ENCODE results near the gene TRPM2.
"Not testable (repeated sequence)": the region's sequence is repeated elsewhere in the genome, so short reads cannot be mapped to it uniquely, and the experiment has no call there.

Gene TRPM2

DNA sequence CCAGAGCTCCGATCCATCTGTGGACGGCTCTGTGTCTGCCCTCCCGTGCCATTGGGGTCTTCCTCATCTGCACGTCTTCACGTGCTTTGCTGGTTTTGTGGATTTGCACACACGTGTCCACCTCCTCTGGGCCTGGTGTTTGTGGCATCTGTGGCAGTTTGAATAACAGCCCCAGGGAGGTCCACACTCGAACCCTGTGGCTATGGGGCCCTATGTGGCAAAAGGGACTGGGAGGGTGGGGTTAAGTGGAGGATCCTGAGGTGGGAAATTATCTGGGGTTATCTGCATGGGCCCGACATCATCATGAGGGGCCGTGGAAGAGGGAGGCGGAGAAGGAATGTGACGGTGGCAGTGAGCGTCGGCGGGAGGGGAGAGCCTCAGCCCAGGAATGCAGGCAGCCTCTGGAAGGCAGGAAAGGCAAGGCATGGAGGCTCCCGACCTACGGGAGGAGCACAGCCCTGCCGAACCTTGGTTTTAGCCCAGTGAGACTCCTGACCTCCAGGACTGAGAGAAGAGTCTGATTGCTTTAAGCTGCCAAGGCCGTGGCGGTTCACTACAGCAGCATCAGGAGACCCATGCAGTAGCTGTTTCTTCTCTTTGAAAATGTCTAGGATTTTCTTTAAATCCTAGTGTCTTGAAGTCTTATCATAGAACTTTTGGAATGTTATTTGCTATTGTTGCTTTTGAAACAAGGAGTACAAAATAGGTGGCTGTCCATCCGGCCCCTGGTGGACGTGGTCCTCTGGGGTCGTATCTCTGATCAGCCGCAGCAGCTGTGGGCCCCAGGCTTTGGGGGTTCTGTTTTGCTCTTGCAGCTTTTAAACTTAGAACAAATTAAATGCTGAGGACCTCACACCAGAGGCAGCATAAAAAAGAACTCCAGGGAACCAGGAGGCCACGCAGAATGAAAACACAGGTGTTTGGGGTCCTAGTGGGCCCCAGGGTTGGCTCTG is 61.9 kb downstream of the TRPM2 start:
- no peak for DNase-seq (ENCODE audit: low read depth in 2 of 2)

- no peak for DNase-seq (ENCODE audit: low read depth in 2 of 2)
Measured at GRCh38 chr21:44416193-44416592, 62.8 kb downstream of the TRPM2 start.

DNA sequence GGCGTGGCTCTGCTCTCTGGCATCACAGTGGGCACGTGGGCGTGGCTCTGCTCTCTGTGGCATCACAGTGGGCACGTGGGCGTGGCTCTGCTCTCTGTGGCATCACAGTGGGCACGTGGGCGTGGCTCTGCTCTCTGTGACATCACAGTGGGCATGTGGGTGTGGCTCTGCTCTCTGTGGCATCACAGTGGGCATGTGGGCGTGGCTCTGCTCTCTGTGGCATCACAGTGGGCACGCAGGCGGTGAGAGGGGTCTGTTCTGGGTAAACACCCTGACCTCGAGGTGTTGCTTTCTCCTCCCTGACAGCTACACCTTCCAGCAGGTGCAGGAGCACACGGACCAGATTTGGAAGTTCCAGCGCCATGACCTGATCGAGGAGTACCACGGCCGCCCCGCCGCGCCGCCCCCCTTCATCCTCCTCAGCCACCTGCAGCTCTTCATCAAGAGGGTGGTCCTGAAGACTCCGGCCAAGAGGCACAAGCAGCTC is 64.2 kb downstream of the TRPM2 start:
- not testable (repeated sequence) for DNase-seq (ENCODE audit: low read depth in 2 of 2)

DNA sequence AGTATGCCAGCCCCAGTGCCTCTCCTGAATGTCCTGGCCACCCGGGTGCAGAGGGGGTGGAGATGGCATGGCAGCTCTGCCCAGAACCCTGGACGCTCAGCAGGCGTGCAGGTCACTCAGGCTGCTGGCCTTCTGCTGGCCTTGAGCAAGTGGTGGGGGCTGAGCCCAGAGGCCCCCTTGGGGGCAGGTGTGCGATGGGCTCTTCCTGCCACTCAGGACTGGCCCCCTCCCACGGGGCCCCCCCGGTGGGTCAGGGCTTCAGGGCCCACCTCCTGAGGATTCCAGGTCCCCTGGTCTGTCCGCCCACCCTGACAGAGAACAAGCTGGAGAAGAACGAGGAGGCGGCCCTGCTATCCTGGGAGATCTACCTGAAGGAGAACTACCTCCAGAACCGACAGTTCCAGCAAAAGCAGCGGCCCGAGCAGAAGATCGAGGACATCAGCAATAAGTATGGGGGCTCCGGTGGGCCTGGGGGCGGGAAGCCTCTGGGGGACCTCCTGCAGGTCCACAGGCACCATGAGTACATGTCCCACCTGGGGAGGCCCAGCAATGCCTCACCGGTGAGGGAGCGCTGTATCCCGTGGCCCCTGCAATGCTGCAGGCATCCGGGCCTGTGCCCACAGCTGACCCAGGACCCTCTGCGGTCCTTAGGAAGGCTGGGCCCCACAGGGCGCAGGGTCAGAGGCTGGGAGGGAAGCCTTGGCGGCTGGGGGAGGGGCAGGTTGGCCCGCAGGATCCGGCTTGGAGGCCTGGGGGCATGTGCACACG is 64.9 kb downstream of the TRPM2 start:
- no peak for DNase-seq (ENCODE audit: low read depth in 2 of 2)

DNA sequence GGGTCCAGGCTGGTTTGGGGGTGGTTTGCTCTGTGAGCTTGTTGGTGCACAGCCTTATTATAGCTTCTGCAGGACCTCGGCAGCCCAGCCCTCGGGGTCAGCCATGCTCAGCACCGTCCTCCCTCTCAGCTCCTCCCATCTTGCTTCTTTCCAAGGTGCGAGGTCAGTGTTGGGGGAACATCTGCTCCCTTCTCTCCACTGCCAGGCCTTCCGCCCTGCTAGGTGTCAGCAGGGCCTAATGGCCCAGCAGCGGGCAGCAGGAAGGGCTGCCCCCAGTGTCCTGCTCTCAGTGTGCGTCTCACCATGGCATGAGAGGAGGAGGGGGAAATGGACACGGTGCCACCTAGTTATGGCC is 65.4 kb downstream of the TRPM2 start:
- no peak for DNase-seq (ENCODE audit: low read depth in 2 of 2)

- no peak for DNase-seq (ENCODE audit: low read depth in 2 of 2)
Measured at GRCh38 chr21:44419679-44420078, 66.3 kb downstream of the TRPM2 start.

DNA sequence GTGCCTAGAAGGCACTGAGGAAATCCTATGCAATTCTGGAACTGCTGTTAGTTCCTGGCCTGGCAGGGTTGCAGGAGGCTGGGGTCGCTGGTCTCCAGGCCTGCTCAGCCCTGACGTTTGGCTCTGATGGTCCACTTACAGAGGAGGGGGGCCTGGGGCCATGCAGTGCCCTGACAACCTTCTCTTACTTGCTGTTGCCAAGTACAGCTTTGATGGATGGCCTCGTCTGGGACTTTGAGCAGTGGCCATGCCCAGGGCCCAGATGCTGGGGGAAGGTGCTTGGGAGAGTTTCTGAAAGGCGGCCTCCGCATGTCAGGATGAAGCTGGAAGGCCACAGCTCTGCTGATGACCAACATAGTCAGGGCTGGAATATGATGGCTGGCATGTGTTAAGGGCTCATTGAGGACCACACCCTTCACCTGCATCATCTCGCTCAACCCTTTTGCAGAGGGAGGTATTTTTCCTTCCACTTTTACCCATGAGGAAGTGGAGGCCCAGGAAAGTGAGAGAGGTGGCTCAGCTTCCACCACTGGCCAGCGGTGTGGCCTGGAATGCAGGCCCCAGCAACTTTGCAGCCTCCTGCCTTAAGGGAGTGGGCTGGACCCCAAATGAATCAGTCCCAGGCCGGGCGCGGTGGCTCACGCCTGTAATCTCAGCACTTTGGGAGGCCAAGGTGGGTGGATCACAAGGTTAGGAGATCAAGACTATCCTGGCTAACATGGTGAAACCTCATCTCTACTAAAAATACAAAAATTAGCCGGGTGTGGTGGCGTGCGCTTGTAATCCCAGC is 67.2 kb downstream of the TRPM2 start:
- DNase-seq (ENCODE audit: low read depth in 2 of 2) = no peak

GRCh38 chr21:44421901-44422840 is 68.8 kb downstream of the TRPM2 start:
- no peak for DNase-seq (ENCODE audit: low read depth in 2 of 2)

DNA sequence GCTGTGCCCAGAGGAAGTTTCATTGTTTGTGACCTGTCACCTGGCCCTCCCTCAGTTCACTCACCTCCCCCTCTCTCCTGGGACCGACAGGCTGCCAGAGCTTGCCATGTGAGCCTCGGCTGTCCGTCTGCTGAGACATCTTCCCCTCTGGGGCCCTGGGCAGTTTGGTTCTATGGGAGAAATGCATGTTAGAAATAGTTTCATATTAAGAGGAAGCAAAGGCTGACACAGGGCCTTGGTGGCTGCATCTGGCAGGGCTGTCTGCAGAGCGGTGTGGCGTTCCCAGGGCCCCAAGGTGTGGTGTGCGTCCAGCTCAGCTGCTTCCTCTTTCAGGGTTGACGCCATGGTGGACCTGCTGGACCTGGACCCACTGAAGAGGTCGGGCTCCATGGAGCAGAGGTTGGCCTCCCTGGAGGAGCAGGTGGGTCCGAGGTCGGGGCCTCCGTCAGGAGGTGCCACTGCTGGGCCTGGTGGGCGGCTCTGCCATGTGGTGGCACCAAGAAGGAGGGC is 69.9 kb downstream of the TRPM2 start:
- no peak for DNase-seq (ENCODE audit: low read depth in 2 of 2)

DNA sequence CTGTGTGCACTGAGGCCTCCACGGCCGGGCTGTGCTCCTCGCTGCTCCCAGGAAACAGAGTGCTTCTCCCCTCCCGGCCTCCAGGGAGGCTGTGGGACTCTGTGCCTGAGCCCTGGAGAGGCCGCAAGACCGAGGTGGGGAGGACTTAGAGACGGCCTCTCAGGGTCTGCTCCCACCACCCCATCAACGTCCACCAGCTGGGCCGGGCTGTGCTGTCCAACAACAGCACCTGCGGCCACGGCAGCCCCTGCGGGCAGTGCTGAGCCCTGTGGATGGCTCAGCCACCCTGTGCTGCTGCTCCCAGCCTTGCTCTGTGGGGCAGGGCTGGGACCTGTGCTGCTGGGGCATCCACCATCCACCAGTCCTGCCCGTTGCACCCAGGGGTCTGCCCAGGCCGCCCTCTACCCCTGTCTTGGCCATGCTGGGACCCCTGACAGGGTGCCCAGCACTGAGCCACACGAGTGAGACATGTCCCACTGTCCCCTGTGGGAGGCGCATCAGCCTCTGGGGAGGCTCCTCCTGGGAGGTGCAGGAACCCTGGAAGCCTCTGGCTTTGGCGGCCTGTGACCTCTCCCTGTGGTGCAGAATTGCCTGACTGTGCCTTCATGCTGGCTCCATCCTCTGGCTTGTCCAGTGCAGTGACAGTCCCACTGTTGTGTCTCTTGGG is 70.7 kb downstream of the TRPM2 start:
- no peak for DNase-seq (ENCODE audit: low read depth in 2 of 2)

DNA sequence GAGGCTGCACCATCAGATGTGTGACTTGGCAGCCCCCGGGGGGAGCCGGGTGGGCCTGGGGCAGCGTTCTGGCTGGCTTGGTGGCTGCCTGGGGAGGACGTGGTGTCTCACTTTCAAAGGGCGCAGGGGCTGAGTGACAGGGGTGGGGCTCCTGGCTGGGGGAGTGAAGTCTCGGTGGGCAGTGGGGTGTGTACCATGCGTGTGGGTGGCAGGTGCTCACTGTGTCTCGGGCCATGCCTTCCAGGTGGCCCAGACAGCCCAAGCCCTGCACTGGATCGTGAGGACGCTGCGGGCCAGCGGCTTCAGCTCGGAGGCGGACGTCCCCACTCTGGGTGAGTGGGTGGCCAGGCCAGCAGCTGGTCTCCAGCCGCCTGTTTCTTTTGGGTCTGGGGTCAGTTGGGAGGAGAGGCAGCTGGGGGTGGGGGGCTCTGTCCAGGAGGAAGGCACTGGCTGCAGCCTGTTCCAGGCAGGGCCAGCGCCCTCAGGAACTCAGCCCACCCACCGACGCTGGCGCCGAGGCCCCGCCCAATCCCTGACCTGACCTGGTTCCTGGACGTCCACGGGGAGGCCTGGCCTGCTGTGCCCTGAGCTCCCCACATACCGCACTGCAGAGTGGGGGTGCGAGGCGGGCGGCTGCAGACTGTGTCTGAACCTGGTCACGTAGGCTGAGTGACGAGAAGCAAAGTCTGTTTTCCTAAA is 71.3 kb downstream of the TRPM2 start:
- no peak for DNase-seq (ENCODE audit: low read depth in 2 of 2)

- DNase-seq (ENCODE audit: low read depth in 2 of 2) = no peak
Measured at GRCh38 chr21:44425307-44425894, 72.0 kb downstream of the TRPM2 start.

DNA sequence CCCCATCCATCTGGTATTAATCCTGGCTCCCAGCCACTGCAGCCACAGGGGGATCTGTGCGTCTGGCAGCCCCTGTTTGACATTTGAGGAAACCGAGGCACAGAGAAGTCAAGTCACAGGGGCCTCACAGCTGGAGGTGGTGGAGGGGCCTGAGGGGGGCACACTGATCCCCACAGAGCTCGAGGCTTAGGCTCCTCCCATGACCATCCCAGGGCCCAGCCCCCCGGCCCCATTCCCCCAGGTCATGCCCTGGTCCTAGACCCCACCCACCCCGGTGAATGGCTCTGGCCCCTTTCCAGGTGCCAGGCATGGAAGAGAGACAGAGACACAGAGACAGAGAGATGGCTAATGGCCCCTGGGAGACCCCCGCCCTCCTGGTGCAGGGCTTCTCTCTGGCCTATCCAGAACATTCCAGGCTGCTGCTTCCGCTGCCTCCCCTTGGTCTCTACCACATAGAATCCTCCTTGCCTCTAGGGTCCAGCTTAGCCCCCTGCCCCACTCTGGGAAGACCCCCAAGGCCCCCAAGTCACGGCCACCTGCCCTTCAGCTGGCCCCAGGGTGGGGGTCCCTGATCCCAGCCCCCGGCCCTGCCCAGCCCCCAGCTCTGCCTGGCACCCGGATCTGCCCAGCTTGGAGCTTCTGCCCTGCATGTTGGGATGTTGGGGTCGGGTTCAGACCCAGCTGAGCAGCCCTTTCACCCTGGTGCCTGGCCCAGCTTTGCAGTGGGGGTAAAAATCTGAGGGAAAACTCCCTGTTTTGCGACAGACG is 72.7 kb downstream of the TRPM2 start:
- DNase-seq (ENCODE audit: low read depth in 2 of 2) = no peak

DNA sequence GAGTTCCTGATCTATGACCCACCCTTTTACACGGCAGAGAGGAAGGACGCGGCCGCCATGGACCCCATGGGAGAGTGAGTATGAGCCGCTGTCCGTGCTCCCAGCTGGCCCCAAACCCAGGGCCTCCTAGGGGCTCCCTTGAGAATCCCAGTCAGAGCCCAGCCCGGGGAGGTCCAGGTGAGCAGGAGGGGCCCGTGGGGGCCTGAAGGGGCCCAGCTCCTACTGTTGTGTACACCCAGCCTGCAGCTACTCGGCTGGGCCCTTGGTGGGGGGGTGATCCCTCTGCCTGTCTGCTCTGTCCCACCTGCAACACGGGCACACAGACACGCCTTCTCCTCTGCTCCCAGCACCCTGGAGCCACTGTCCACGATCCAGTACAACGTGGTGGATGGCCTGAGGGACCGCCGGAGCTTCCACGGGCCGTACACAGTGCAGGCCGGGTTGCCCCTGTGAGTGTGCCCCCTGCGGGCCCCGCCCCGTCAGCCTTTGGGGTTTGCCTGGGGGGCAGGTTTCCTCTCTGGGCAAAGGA is 73.3 kb downstream of the TRPM2 start:
- DNase-seq (ENCODE audit: low read depth in 2 of 2) = no peak

DNA sequence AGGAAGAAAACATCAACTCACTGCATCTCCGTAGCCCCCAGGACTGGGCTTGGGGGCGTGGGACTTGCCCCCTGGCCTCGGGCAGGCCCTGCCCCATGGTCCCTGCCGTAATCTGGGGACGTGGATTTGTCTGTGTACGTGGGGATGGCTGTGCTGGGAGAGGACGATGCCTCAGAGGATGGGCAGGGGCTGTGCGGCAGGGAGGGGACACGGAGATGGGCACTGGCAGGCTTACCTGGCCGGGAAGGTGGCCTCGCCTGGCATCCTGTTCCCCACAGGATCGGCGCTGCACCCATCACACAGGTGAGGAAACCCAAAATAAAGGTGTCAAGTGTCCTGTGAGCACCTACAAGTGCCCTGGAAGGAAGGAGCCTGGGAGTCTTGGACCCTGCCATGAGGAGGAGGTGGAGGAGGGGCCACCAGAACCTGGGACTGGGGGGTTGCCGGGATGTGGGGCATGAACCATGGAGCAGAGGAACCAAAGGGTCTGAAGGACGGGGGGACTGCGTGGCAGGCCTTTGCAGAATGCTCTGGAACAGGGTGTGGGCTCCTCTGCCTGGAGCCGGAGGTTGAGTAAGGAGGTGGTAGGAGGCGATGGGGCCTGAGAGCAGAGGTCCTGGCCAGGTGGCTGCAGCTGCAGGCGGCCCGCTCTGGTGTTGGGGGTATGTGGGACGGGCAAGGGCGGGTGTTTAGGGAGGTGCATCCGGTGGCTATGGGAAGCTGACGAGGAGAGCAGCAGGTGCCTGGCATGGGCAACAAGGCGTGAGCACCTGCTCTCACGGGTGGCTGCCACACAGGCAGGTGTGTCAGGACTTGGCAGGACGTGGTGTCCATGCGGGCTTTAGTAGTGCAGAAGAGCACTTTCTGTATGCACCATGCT is 74.1 kb downstream of the TRPM2 start:
- DNase-seq (ENCODE audit: low read depth in 2 of 2) = no peak

GRCh38 chr21:44428281-44428960 is 75.0 kb downstream of the TRPM2 start:
- no peak for DNase-seq (ENCODE audit: low read depth in 2 of 2)
